Measurements from ENCODE around the gene AGK. TPM values are rescaled to one million over a fixed set of nuclear protein-coding genes. Genes with fewer than 3 reads are reported as not detected.

Gene AGK
- total and polyA plus RNA-seq, 2 experiments from 2014 or later, result 25.6 to 30.8 TPM

GRCh38 chr7:141619745-141620144 lies 68.5 kb downstream of the AGK start:
- Histone ChIP-seq H3K27me3 (no peaks in the 10 kb centered on the region), H3K4me1 (ENCODE audit: low read depth) (no peaks in the 10 kb centered on the region), H3K36me3 (peaks cover 17% of the 10 kb centered on the region), H3K4me3 (no peak overlapping the region), H3K9me3 (ENCODE audit: low read depth) (no peaks in the 10 kb centered on the region), H3K27ac (no peak overlapping the region)
- TF ChIP-seq CTCF (IDR thresholded peaks at IDR 0.05; ENCODE audit: low read depth, low read length), result no peak
- DNase-seq (ENCODE audit: low read depth in 1 of 2, low spot score in 1 of 2), result no peak

- Histone ChIP-seq H3K27me3 (no peaks in the 10 kb centered on the region), H3K36me3 (peaks cover 19% of the 10 kb centered on the region), H3K9me3 (ENCODE audit: low read depth) (no peaks in the 10 kb centered on the region), H3K4me1 (ENCODE audit: low read depth) (no peaks in the 10 kb centered on the region), H3K27ac (no peak overlapping the region), H3K4me3 (no peak overlapping the region)
- TF ChIP-seq CTCF (IDR thresholded peaks at IDR 0.05; ENCODE audit: low read depth, low read length), result no peak
- DNase-seq (ENCODE audit: low read depth in 1 of 2, low spot score in 1 of 2), result no peak
Observed at GRCh38 chr7:141624763-141625162, 73.6 kb downstream of the AGK start.

- Histone ChIP-seq H3K4me1 (ENCODE audit: low read depth) (peaks cover 8% of the 10 kb centered on the region), H3K36me3 (no peaks in the 10 kb centered on the region), H3K27ac (no peak overlapping the region), H3K9me3 (ENCODE audit: low read depth) (no peaks in the 10 kb centered on the region), H3K4me3 (no peak overlapping the region), H3K27me3 (no peaks in the 10 kb centered on the region)
- no peak for TF ChIP-seq CTCF (IDR thresholded peaks at IDR 0.05; ENCODE audit: low read depth, low read length)
- DNase-seq (ENCODE audit: low read depth in 1 of 2, low spot score in 1 of 2), result no peak
Observed at GRCh38 chr7:141630621-141631020, 79.4 kb downstream of the AGK start.

GRCh38 chr7:141631525-141631924 lies 80.3 kb downstream of the AGK start:
- no peaks in the 10 kb centered on the region for H3K27me3 ChIP-seq
- no peaks in the 10 kb centered on the region for H3K36me3 ChIP-seq
- H3K9me3 ChIP-seq (ENCODE audit: low read depth), result no peaks in the 10 kb centered on the region
- H3K27ac ChIP-seq, result no peak overlapping the region
- H3K4me3 ChIP-seq, result no peak overlapping the region
- no peak for TF ChIP-seq CTCF (IDR thresholded peaks at IDR 0.05; ENCODE audit: low read depth, low read length)
- H3K4me1 ChIP-seq (ENCODE audit: low read depth), result peaks cover 8% of the 10 kb centered on the region
- DNase-seq (ENCODE audit: low read depth in 1 of 2, low spot score in 1 of 2), result no peak

GRCh38 chr7:141634065-141634464 lies 82.9 kb downstream of the AGK start:
- peak in 1 of 2 donors; percentile 16 for DNase-seq (ENCODE audit: low read depth in 1 of 2, low spot score in 1 of 2)
- Histone ChIP-seq H3K27ac (peak overlapping the region; percentile 64), H3K27me3 (no peaks in the 10 kb centered on the region), H3K9me3 (ENCODE audit: low read depth) (no peaks in the 10 kb centered on the region), H3K36me3 (no peaks in the 10 kb centered on the region), H3K4me3 (no peak overlapping the region), H3K4me1 (ENCODE audit: low read depth) (peaks cover 8% of the 10 kb centered on the region)
- TF ChIP-seq CTCF (IDR thresholded peaks at IDR 0.05; ENCODE audit: low read depth, low read length), result no peak

GRCh38 chr7:141636053-141636452 lies 84.8 kb downstream of the AGK start:
- no peaks in the 10 kb centered on the region for H3K36me3 ChIP-seq
- H3K27ac ChIP-seq, result no peak overlapping the region
- H3K27me3 ChIP-seq, result no peaks in the 10 kb centered on the region
- no peak overlapping the region for H3K4me3 ChIP-seq
- TF ChIP-seq CTCF (IDR thresholded peaks at IDR 0.05; ENCODE audit: low read depth, low read length), result no peak
- no peak for DNase-seq (ENCODE audit: low read depth in 1 of 2, low spot score in 1 of 2)
- H3K9me3 ChIP-seq (ENCODE audit: low read depth), result no peaks in the 10 kb centered on the region
- peaks cover 8% of the 10 kb centered on the region for H3K4me1 ChIP-seq (ENCODE audit: low read depth)

Data from cardiac muscle cell (in vitro differentiated cells and primary cell).